Endothelial cell (in vitro differentiated cells): Measurements from ENCODE around the gene PPP1CC. TPM values are rescaled to one million over a fixed set of nuclear protein-coding genes. Genes with fewer than 3 reads are reported as not detected.

ENCODE experiments used
- DNase-seq: peaks from one replicate; pipeline ENCODE4 v3.0.0; 2021; ENCODE audit warnings: low spot score
- H3K27ac Mint-ChIP-seq: one replicate; pipeline ENCODE4 v1.8.0; 2021; ENCODE audit warnings: mixed read lengths, inconsistent platforms; ENCODE audit not compliant: unreplicated experiment
- H3K27me3 Mint-ChIP-seq: one replicate; pipeline ENCODE4 v1.8.0; 2021; ENCODE audit warnings: mild to moderate bottlenecking, moderate library complexity, mixed read lengths, inconsistent platforms; ENCODE audit not compliant: unreplicated experiment
- H3K36me3 Mint-ChIP-seq: one replicate; pipeline ENCODE4 v1.8.0; 2021; ENCODE audit warnings: mild to moderate bottlenecking, low read depth, mixed read lengths, inconsistent platforms; ENCODE audit not compliant: unreplicated experiment
- H3K4me1 Mint-ChIP-seq: one replicate; pipeline ENCODE4 v1.8.0; 2021; ENCODE audit warnings: mild to moderate bottlenecking, mixed read lengths, inconsistent platforms; ENCODE audit not compliant: unreplicated experiment
- H3K4me3 Mint-ChIP-seq: one replicate; pipeline ENCODE4 v1.8.0; 2021; ENCODE audit warnings: mild to moderate bottlenecking, mixed read lengths, inconsistent platforms; ENCODE audit not compliant: unreplicated experiment
- H3K9me3 Mint-ChIP-seq: one replicate; pipeline ENCODE4 v1.8.0; 2021; ENCODE audit warnings: mixed read lengths, inconsistent platforms; ENCODE audit not compliant: unreplicated experiment
- total RNA-seq: library from RNA; stranded (reverse); fragmentation: NEBNext Ultra II Directional; extraction: Animal tissue kit (Norgen Biotek cat#: 25700); gene quantifications from one replicate; pipeline ENCODE4 v1.2.1, GENCODE V29; 2021; ENCODE audit not compliant: unreplicated experiment
- TF ChIP-seq, protein P1 (sequence below): fragments of 200-600 bp; sonication (generic); IDR thresholded peaks from one replicate; pipeline ENCODE4 v1.5.0; 2021; ENCODE audit warnings: antibody characterized with exemption; ENCODE audit not compliant: unreplicated experiment

Gene PPP1CC
- total RNA-seq, 1 donor from 2014 or later, result 152 TPM

- peaks cover 10% of the 10 kb centered on the region for H3K36me3 Mint-ChIP-seq
- H3K9me3 Mint-ChIP-seq, result no peaks in the 10 kb centered on the region
- H3K27ac Mint-ChIP-seq, result no peak overlapping the region
- no peak overlapping the region for H3K4me3 Mint-ChIP-seq
- H3K4me1 Mint-ChIP-seq, result peaks cover 6% of the 10 kb centered on the region
- H3K27me3 Mint-ChIP-seq, result peaks cover 7% of the 10 kb centered on the region
- TF ChIP-seq, protein P1, sequence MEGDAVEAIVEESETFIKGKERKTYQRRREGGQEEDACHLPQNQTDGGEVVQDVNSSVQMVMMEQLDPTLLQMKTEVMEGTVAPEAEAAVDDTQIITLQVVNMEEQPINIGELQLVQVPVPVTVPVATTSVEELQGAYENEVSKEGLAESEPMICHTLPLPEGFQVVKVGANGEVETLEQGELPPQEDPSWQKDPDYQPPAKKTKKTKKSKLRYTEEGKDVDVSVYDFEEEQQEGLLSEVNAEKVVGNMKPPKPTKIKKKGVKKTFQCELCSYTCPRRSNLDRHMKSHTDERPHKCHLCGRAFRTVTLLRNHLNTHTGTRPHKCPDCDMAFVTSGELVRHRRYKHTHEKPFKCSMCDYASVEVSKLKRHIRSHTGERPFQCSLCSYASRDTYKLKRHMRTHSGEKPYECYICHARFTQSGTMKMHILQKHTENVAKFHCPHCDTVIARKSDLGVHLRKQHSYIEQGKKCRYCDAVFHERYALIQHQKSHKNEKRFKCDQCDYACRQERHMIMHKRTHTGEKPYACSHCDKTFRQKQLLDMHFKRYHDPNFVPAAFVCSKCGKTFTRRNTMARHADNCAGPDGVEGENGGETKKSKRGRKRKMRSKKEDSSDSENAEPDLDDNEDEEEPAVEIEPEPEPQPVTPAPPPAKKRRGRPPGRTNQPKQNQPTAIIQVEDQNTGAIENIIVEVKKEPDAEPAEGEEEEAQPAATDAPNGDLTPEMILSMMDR, result no peak
- no peak for DNase-seq
Measured at GRCh38 chr12:110684312-110684836, 58.3 kb downstream of the PPP1CC start.

- Mint-ChIP-seq H3K4me1 (peaks cover 5% of the 10 kb centered on the region), H3K9me3 (no peaks in the 10 kb centered on the region), H3K27me3 (peaks cover 7% of the 10 kb centered on the region), H3K36me3 (peaks cover 10% of the 10 kb centered on the region), H3K27ac (no peak overlapping the region), H3K4me3 (no peak overlapping the region)
- TF ChIP-seq, protein P1, result no peak
- DNase-seq, result no peak
Measured at GRCh38 chr12:110683888-110684287, 58.8 kb downstream of the PPP1CC start.

GRCh38 chr12:110680032-110680431 is 62.7 kb downstream of the PPP1CC start:
- TF ChIP-seq, protein P1, result no peak
- H3K36me3 Mint-ChIP-seq, result peaks cover 4% of the 10 kb centered on the region
- H3K4me3 Mint-ChIP-seq, result no peak overlapping the region
- no peaks in the 10 kb centered on the region for H3K9me3 Mint-ChIP-seq
- H3K27ac Mint-ChIP-seq, result no peak overlapping the region
- H3K4me1 Mint-ChIP-seq, result peaks cover 9% of the 10 kb centered on the region
- peaks cover 2% of the 10 kb centered on the region for H3K27me3 Mint-ChIP-seq
- DNase-seq, result no peak

DNA sequence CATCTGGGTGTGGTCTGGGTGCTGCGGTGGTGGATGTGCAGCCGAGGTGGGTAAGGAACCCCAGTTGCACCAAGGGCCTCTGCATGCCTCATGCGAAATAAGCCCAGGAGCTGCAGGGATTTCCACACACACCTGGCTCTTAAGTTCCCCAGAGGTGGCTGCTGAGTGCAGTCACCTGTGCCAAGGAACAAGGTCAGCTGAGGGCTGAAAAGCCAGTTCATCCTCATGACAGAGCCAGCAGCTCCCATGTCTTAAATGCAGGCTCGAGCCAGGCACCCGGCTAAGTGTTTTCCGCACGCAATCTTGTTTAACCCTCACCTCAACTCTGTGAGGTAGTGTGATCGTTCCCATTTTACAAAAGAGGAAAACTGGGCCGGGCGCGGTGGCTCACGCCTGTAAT is 63.5 kb downstream of the PPP1CC start:
- no peak overlapping the region for H3K4me3 Mint-ChIP-seq
- H3K27ac Mint-ChIP-seq, result no peak overlapping the region
- TF ChIP-seq, protein P1, result no peak
- peaks cover 10% of the 10 kb centered on the region for H3K36me3 Mint-ChIP-seq
- H3K4me1 Mint-ChIP-seq, result peaks cover 9% of the 10 kb centered on the region
- DNase-seq, result no peak
- peaks cover 2% of the 10 kb centered on the region for H3K27me3 Mint-ChIP-seq
- no peaks in the 10 kb centered on the region for H3K9me3 Mint-ChIP-seq

DNA sequence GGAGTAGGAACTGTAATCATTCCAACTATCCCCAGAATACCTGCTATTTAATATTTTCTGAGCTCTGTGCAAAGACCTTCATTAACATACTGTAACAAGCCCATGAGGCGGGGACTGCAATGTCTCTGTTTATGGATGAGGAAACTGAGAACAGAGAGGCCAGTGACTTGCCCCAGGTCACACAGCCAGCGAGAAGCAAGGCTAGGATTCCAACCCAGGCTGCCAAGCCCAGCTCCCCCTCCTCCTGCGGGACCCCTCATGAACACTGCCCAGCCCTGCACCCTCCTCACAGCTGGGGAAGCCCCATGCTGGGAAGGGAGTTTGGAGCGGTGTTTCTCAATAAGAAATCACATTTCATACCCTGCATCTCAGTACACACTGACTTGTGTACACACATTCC is 64.7 kb downstream of the PPP1CC start:
- Mint-ChIP-seq H3K4me1 (peaks cover 9% of the 10 kb centered on the region), H3K27me3 (peaks cover 2% of the 10 kb centered on the region), H3K36me3 (peaks cover 12% of the 10 kb centered on the region), H3K4me3 (no peak overlapping the region), H3K9me3 (no peaks in the 10 kb centered on the region), H3K27ac (no peak overlapping the region)
- DNase-seq, result no peak
- TF ChIP-seq, protein P1, result no peak
